HCT116 (cell line): ENCODE measurements around the gene CDYL. TPM values are rescaled to one million over a fixed set of nuclear protein-coding genes. Genes with fewer than 3 reads are reported as not detected.

Experiments used
- ATAC-seq: fragments of 200-7000 bp; cut with Tn5 transposase; 2 replicates; pipeline ENCODE4 v1.9.1; 2020; ENCODE audit warnings: mild to moderate bottlenecking, moderate library complexity
- BruUV-seq: library from RNA; stranded (reverse); fragments of 400-500 nt; replicated peaks from 2 replicates; lab custom pipeline; 2021; lab: Mats Ljungman, UMichigan
- CTCF ChIA-PET: fragments of 300-600 bp; sonication (Branson Sonifier 250); formaldehyde crosslinking; loops from one replicate; lab custom pipeline; 2021; ENCODE audit warnings: antibody characterized with exemption; lab: Charles Lee
- POLR2A ChIA-PET: fragments of 300-600, 350-600 bp; sonication (Branson Sonifier 250); formaldehyde crosslinking; loops from one replicate; lab custom pipeline; 2021; ENCODE audit warnings: antibody characterized with exemption; lab: Charles Lee
- RAD21 ChIA-PET, 2 experiments: fragments of 300-600 bp; sonication (Branson Sonifier 250); formaldehyde crosslinking; loops; one replicate each; lab custom pipeline; 2023; ENCODE audit warnings: low total read pairs in 2 of 2; ENCODE audit not compliant: uncharacterized antibody in 2 of 2, unreplicated experiment in 2 of 2, low non-redundant PET in 1 of 2; lab: Charles Lee
- DNase-seq: peaks from one replicate; pipeline ENCODE4 v3.0.0-alpha.2; 2010; ENCODE audit warnings: low read depth, low spot score
- H2AFZ ChIP-seq: fragments of 200-600 bp; shearing (Covaris generic), sonication (generic); 2 replicates; pipeline ENCODE4 v1.6.1; 2017; ENCODE audit warnings: low read depth, mixed run types, mixed read lengths, antibody characterized with exemption, low read length; ENCODE audit not compliant: poor library complexity, severe bottlenecking
- H3K27ac ChIP-seq: 2 replicates; pipeline ENCODE4 v1.5.1; 2012; ENCODE audit warnings: low read depth, low read length
- H3K27me3 ChIP-seq: fragments of 200-600 bp; sonication (generic); 2 replicates; pipeline ENCODE4 v1.6.1; 2016; ENCODE audit warnings: mixed run types, low read length, mixed read lengths; ENCODE audit not compliant: insufficient read depth
- H3K36me3 ChIP-seq, 2 experiments: fragments of 200-500 bp in 1 of 2; fragments of 200-600 bp in 1 of 2; sonication (Bioruptor generic) in 1 of 2; sonication (generic) in 1 of 2; 2 replicates each; pipeline versions ENCODE4 v1.5.1 to v1.6.1; 2014 to 2016; ENCODE audit warnings: low read length in 2 of 2, inconsistent platforms in 1 of 2, mixed read lengths in 1 of 2, mixed run types in 1 of 2; ENCODE audit not compliant: insufficient read depth in 2 of 2, control insufficient read depth in 1 of 2
- H3K4me1 ChIP-seq, 2 experiments: fragments of 200-600 bp in 1 of 2; sonication (generic) in 1 of 2; 2 replicates each; pipeline versions ENCODE4 v1.5.1 to v1.6.1; 2012 to 2017; ENCODE audit warnings: low read length in 2 of 2, inconsistent platforms in 1 of 2, mild to moderate bottlenecking in 1 of 2, mixed read lengths in 1 of 2, mixed run types in 1 of 2, moderate library complexity in 1 of 2; ENCODE audit not compliant: insufficient read depth in 2 of 2, control insufficient read depth in 1 of 2
- H3K4me2 ChIP-seq: fragments of 200-600 bp; sonication (generic); 2 replicates; pipeline ENCODE4 v1.6.1; 2017; ENCODE audit warnings: mixed run types, low read length, mixed read lengths
- H3K4me3 ChIP-seq, 2 experiments: fragments of 200-600 bp in 1 of 2; sonication (generic) in 1 of 2; replicated peaks in 1 of 2; 2 replicates each; pipeline ENCODE4 v1.5.1; 2011 to 2016; ENCODE audit warnings: low read length in 2 of 2, control low read depth in 1 of 2, low read depth in 1 of 2, mild to moderate bottlenecking in 1 of 2, mixed read lengths in 1 of 2, mixed run types in 1 of 2
- H3K79me2 ChIP-seq: fragments of 200-600 bp; sonication (generic); 2 replicates; pipeline ENCODE4 v1.6.1; 2017; ENCODE audit warnings: mild to moderate bottlenecking, mixed run types, low read length, moderate library complexity, mixed read lengths; ENCODE audit not compliant: insufficient read depth
- H3K9ac ChIP-seq: fragments of 200-600 bp; sonication (generic); 2 replicates; pipeline ENCODE4 v1.6.1; 2016; ENCODE audit warnings: low read length, mixed read lengths
- H3K9me2 ChIP-seq: fragments of 200-600 bp; sonication (generic), shearing (Covaris generic); 2 replicates; pipeline ENCODE4 v1.6.1; 2017; ENCODE audit warnings: mixed run types, mild to moderate bottlenecking, moderate library complexity; ENCODE audit not compliant: insufficient read depth
- H3K9me3 ChIP-seq, 2 experiments: fragments of 200-500 bp in 1 of 2; fragments of 200-600 bp in 1 of 2; sonication (Bioruptor generic) in 1 of 2; sonication (generic) in 1 of 2; 2 replicates each; pipeline ENCODE4 v1.6.1; 2014 to 2017; ENCODE audit warnings: low read length in 2 of 2, mixed read lengths in 2 of 2, inconsistent platforms in 1 of 2, low read depth in 1 of 2, mild to moderate bottlenecking in 1 of 2, mixed run types in 1 of 2, moderate library complexity in 1 of 2; ENCODE audit not compliant: control insufficient read depth in 1 of 2, insufficient read depth in 1 of 2
- H4K20me1 ChIP-seq: fragments of 200-600 bp; sonication (generic), shearing (Covaris generic); 2 replicates; pipeline ENCODE4 v1.6.1; 2017; ENCODE audit warnings: mixed run types, mild to moderate bottlenecking, moderate library complexity; ENCODE audit not compliant: insufficient read depth
- EZH2 ChIP-seq: fragments of 200-600 bp; sonication (generic); IDR thresholded peaks from 2 replicates; pipeline ENCODE4 v1.6.1; 2017; ENCODE audit warnings: antibody characterized with exemption, mixed run types
- EZH2phosphoT487 ChIP-seq: fragments of 200-600 bp; IDR thresholded peaks from 2 replicates; pipeline ENCODE4 v1.6.1; 2018; ENCODE audit warnings: antibody characterized with exemption, borderline replicate concordance
- FOSL1 ChIP-seq: IDR thresholded peaks from 2 replicates; pipeline ENCODE4 v1.6.1; 2012; ENCODE audit warnings: low read depth
- MAX ChIP-seq: IDR thresholded peaks from 2 replicates; pipeline ENCODE4 v1.6.1; 2012
- POLR2A ChIP-seq: IDR thresholded peaks from 2 replicates; pipeline ENCODE4 v1.7.0; 2011; ENCODE audit warnings: borderline replicate concordance; ENCODE audit not compliant: insufficient read depth, insufficient read length; ENCODE audit errors: extremely low read depth
- POLR2AphosphoS5 ChIP-seq: IDR thresholded peaks from 2 replicates; pipeline ENCODE4 v1.6.1; 2011; ENCODE audit warnings: mild to moderate bottlenecking, low read depth, low read length, moderate library complexity
- REST ChIP-seq: IDR thresholded peaks from 2 replicates; pipeline ENCODE4 v1.6.1; 2012; ENCODE audit warnings: low read depth
- SIN3A ChIP-seq: IDR thresholded peaks from 2 replicates; pipeline ENCODE4 v1.6.1; 2012; ENCODE audit warnings: low read depth
- SP1 ChIP-seq: IDR thresholded peaks from 2 replicates; pipeline ENCODE4 v1.6.1; 2012; ENCODE audit warnings: low read depth
- SRF ChIP-seq: IDR thresholded peaks from 2 replicates; pipeline ENCODE4 v1.6.1; 2012; ENCODE audit warnings: low read depth
- ZFX ChIP-seq: fragments of 450-650 bp; IDR thresholded peaks from 2 replicates; pipeline ENCODE4 v1.6.1; 2017
- intact Hi-C: fragments of 100-400 bp; cut with micrococcal nuclease; formaldehyde crosslinking; loops from 2 replicates; pipeline ENCODE4 v1.10.0; 2022
- total RNA-seq: library from RNA; stranded (reverse); gene quantifications from one replicate; pipeline ENCODE4 v1.2.1, GENCODE V29; 2021; ENCODE audit not compliant: unreplicated experiment
- TF ChIP-seq, protein P1 (sequence below): IDR thresholded peaks from 2 replicates; pipeline ENCODE4 v1.6.1; 2011; ENCODE audit warnings: mild to moderate bottlenecking, low read length, moderate library complexity; ENCODE audit not compliant: insufficient replicate concordance; ENCODE audit errors: extremely low read depth
- TF ChIP-seq, protein P2 (sequence below): IDR thresholded peaks from 2 replicates; pipeline ENCODE4 v1.6.1; 2012

Gene CDYL
- total RNA-seq, 1 experiment from 2014 or later, result 42.6 TPM

- intact Hi-C loops, result no loop called here
- ChIA-PET CTCF (interaction anchor here (1.1 to 2.3 kb wide), 3 partner anchors 9 to 181 kb away, joined by 3 to 8 read pairs (median 3); no protein-coding TSS in a partner anchor), RAD21 (interaction anchor here in 1 of 2 experiments (0.8 kb wide), 1 partner anchor 536 kb away, joined by 3 read pairs; no protein-coding TSS in a partner anchor), POLR2A (no interaction called here)
- DNase-seq, result no peak
- Histone ChIP-seq H3K27ac (no peak overlapping the region), H3K9me3 (0 out of 4 replicates have a peak, but pooled peaks cover 0 to 5% of the 10 kb centered on the region in 2 experiments), H3K9me2 (no peaks in the 10 kb centered on the region), H3K27me3 (no peaks in the 10 kb centered on the region), H3K4me1 (peaks cover 0 to 26% of the 10 kb centered on the region in 2 experiments; a peak in 3 of 4 replicates), H3K36me3 (no peaks in the 10 kb centered on the region), H3K9ac (no peak overlapping the region), H4K20me1 (peaks cover 31% of the 10 kb centered on the region; the same call in 1 of the 2 replicates), H2AFZ (no peak overlapping the region), H3K4me3 (no peak overlapping the region), H3K4me2 (no peak overlapping the region), H3K79me2 (peaks cover 98% of the 10 kb centered on the region)
- TF ChIP-seq POLR2AphosphoS5 (no peak), REST (no peak)
- BruUV-seq, result no TSS peak
- no peak for ATAC-seq
Measured at GRCh38 chr6:4849226-4850022, 73.2 kb downstream of the CDYL start.

GRCh38 chr6:4851035-4851434 lies 74.8 kb downstream of the CDYL start:
- Histone ChIP-seq H3K27ac (no peak overlapping the region), H3K4me3 (no peak overlapping the region), H3K4me1 (peaks cover 0 to 26% of the 10 kb centered on the region in 2 experiments; a peak in 3 of 4 replicates), H3K36me3 (no peaks in the 10 kb centered on the region), H3K4me2 (no peak overlapping the region), H3K9ac (no peak overlapping the region), H3K9me2 (no peaks in the 10 kb centered on the region), H3K9me3 (no peaks in the 10 kb centered on the region), H2AFZ (no peak overlapping the region), H3K79me2 (peaks cover 98% of the 10 kb centered on the region), H4K20me1 (peaks cover 24% of the 10 kb centered on the region; the same call in 1 of the 2 replicates), H3K27me3 (no peaks in the 10 kb centered on the region)
- ATAC-seq (no peak), DNase-seq (no peak)
- intact Hi-C loops, result no loop called here
- ChIA-PET POLR2A (no interaction called here), RAD21 (no interaction called here), CTCF (no interaction called here)
- BruUV-seq, result no TSS peak
- TF ChIP-seq POLR2A (no peak), SRF (no peak), MAX (no peak), EZH2 (no peak), FOSL1 (no peak), SP1 (no peak), ZFX (no peak), SIN3A (no peak), EZH2phosphoT487 (no peak), POLR2AphosphoS5 (no peak)
- TF ChIP-seq, protein P1, sequence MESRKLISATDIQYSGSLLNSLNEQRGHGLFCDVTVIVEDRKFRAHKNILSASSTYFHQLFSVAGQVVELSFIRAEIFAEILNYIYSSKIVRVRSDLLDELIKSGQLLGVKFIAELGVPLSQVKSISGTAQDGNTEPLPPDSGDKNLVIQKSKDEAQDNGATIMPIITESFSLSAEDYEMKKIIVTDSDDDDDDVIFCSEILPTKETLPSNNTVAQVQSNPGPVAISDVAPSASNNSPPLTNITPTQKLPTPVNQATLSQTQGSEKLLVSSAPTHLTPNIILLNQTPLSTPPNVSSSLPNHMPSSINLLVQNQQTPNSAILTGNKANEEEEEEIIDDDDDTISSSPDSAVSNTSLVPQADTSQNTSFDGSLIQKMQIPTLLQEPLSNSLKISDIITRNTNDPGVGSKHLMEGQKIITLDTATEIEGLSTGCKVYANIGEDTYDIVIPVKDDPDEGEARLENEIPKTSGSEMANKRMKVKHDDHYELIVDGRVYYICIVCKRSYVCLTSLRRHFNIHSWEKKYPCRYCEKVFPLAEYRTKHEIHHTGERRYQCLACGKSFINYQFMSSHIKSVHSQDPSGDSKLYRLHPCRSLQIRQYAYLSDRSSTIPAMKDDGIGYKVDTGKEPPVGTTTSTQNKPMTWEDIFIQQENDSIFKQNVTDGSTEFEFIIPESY, result no peak
- TF ChIP-seq, protein P2, sequence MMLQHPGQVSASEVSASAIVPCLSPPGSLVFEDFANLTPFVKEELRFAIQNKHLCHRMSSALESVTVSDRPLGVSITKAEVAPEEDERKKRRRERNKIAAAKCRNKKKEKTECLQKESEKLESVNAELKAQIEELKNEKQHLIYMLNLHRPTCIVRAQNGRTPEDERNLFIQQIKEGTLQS, result no peak
